Measurements from ENCODE around the gene CYP27A1. TPM values are rescaled to one million over a fixed set of nuclear protein-coding genes. Genes with fewer than 3 reads are reported as not detected.

Gene CYP27A1
- total and polyA plus RNA-seq, 9 of the 15 experiments (the other 6 are each of a cell fraction or from before 2014, with no cell fraction given) = 0.20 TPM; not detected in 8

GRCh38 chr2:218812861-218813260 lies 30.9 kb downstream of the CYP27A1 start:
- no TSS peak for BruUV-seq (replicated peaks)
- no peak for FAIRE-seq
- CTCF ChIA-PET (ENCODE audit: low intra/inter-chr PET ratio) = no interaction called here
- ATAC-seq = no peak
- POLR2A ChIA-PET = no interaction called here
- Histone ChIP-seq H3K4me1 (replicated peaks in 1 of 2; ENCODE audit: control insufficient read depth in 2 of 2, insufficient read depth in 2 of 2, low read length in 2 of 2) (no peaks in the 10 kb centered on the region), H3K79me2 (ENCODE audit: control insufficient read depth, insufficient read depth, low read length) (no peaks in the 10 kb centered on the region), H3K27me3 (ENCODE audit: control insufficient read depth in 2 of 2, insufficient read depth in 2 of 2, low read length in 2 of 2) (peaks cover 14 to 56% of the 10 kb centered on the region in 2 experiments; a peak in 4 of 5 replicates), H3K9me3 (replicated peaks; ENCODE audit: control insufficient read depth, insufficient read depth, low read depth, low read length) (no peaks in the 10 kb centered on the region), H2AFZ (ENCODE audit: low read depth, low read length) (no peak overlapping the region), H3K4me3 (no peak overlapping the region), H4K20me1 (replicated peaks; ENCODE audit: control insufficient read depth, insufficient read depth, low read length) (no peaks in the 10 kb centered on the region), H3K9me1 (ENCODE audit: control insufficient read depth, insufficient read depth, low read length) (no peaks in the 10 kb centered on the region), H3K27ac (ENCODE audit: extremely low read depth, low read depth, low read length) (no peak overlapping the region), H3K9ac (ENCODE audit: insufficient read depth in 1 of 2, low read depth in 2 of 2, low read length in 2 of 2) (no peak overlapping the region), H3K36me3 (ENCODE audit: control insufficient read depth, insufficient read depth, low read length) (no peaks in the 10 kb centered on the region), H3K4me2 (ENCODE audit: insufficient read depth, low read length) (no peak overlapping the region)
- no peak for TF ChIP-seq MLLT1 (IDR thresholded peaks at IDR 0.05)
- TF ChIP-seq, protein P1, sequence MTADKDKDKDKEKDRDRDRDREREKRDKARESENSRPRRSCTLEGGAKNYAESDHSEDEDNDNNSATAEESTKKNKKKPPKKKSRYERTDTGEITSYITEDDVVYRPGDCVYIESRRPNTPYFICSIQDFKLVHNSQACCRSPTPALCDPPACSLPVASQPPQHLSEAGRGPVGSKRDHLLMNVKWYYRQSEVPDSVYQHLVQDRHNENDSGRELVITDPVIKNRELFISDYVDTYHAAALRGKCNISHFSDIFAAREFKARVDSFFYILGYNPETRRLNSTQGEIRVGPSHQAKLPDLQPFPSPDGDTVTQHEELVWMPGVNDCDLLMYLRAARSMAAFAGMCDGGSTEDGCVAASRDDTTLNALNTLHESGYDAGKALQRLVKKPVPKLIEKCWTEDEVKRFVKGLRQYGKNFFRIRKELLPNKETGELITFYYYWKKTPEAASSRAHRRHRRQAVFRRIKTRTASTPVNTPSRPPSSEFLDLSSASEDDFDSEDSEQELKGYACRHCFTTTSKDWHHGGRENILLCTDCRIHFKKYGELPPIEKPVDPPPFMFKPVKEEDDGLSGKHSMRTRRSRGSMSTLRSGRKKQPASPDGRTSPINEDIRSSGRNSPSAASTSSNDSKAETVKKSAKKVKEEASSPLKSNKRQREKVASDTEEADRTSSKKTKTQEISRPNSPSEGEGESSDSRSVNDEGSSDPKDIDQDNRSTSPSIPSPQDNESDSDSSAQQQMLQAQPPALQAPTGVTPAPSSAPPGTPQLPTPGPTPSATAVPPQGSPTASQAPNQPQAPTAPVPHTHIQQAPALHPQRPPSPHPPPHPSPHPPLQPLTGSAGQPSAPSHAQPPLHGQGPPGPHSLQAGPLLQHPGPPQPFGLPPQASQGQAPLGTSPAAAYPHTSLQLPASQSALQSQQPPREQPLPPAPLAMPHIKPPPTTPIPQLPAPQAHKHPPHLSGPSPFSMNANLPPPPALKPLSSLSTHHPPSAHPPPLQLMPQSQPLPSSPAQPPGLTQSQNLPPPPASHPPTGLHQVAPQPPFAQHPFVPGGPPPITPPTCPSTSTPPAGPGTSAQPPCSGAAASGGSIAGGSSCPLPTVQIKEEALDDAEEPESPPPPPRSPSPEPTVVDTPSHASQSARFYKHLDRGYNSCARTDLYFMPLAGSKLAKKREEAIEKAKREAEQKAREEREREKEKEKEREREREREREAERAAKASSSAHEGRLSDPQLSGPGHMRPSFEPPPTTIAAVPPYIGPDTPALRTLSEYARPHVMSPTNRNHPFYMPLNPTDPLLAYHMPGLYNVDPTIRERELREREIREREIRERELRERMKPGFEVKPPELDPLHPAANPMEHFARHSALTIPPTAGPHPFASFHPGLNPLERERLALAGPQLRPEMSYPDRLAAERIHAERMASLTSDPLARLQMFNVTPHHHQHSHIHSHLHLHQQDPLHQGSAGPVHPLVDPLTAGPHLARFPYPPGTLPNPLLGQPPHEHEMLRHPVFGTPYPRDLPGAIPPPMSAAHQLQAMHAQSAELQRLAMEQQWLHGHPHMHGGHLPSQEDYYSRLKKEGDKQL (CRISPR knock-in tag; IDR thresholded peaks at IDR 0.05; ENCODE audit: borderline replicate concordance) = no peak
- TF ChIP-seq ZBTB1 (CRISPR knock-in tag; IDR thresholded peaks at IDR 0.05; ENCODE audit: borderline replicate concordance, low read depth) = no peak
- no peak for TF ChIP-seq ARID4B (CRISPR knock-in tag; IDR thresholded peaks at IDR 0.05)
- TF ChIP-seq TSHZ1 (CRISPR knock-in tag; IDR thresholded peaks at IDR 0.05) = no peak
- no peak for DNase-seq (ENCODE audit: extremely low read depth in 1 of 4, low spot score in 3 of 4)
- in situ Hi-C loops (cut with MboI) (no loop called here), intact Hi-C loops (cut with micrococcal nuclease) (no loop called here)
- WGBS (ENCODE audit: insufficient coverage, low coverage, missing lambda C conversion rate) = 3% methylated on average over 4 of the region's 5 CpGs

All from K562 (cell line).